GM18505 (cell line): ENCODE data around the gene CCDC102A.
"Not testable (repeated sequence)": the region's sequence is repeated elsewhere in the genome, so short reads cannot be mapped to it uniquely, and the experiment has no call there.

Source experiments
- ATAC-seq: cut with Tn5 transposase; IDR thresholded peaks from one replicate; pipeline ENCODE4 v1.9.1; 2021; ENCODE audit not compliant: unreplicated experiment
- POLR2A ChIP-seq: IDR thresholded peaks from 4 replicates; pipeline ENCODE4 v1.6.1; 2011; ENCODE audit warnings: borderline replicate concordance; ENCODE audit not compliant: insufficient read depth, insufficient read length; ENCODE audit errors: extremely low read depth

CCDC102A gene

DNA sequence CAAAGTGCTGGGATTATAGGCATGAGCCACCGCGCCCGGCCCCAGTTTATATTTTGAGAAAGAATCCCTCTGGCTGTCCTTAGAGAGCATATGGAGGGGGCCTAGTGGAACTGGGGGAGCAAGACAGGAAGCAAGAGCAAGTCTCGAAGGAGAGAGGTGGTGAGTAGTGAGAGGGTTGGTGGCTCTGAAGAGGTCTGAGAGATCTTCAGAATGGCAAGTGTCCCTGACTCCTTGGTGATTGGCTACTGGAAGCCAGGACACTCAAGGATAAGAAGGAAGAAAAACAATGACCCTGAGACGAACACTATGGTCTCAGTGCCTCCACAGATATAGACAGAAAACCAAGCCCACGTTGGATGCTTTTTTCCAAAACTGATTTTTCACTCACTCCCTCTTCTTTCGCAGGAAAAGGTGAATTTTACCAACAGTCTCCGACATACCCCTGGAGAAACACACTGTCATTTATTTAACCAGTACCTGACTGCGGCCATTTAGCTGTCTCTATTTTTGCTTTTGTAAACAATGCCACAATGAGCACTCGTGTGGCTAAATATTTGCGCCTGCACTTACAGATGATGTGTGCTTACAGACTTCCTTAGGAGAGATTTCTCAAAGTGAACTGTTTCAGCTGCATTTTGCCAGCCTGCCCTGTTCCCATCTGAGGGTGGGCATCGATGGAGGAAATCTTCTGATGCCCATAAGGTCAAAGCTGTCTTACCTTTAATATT, 34.2 kb downstream of the CCDC102A start:
- TF ChIP-seq POLR2A = no peak
- ATAC-seq = no peak

DNA sequence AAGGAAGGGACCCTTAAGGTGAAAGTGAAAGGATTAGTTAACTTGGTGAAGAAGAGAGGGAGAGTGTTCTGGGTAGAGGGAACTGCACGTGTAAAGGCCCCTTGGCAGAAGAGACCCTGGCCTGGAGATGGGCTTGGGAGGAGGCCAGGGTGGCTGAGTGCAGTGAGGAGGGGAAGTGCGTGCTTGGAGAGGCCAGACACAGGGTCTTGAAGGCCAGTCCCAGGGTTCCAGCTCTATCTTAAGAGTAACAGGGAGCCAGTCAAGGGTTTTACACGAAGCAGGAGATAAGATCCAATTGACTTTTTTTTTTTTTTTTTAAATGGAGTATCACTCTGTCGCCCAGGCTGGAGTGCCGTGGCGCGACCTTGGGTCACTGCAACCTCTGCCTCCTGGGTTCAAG, 34.9 kb downstream of the CCDC102A start:
- no peak for ATAC-seq
- TF ChIP-seq POLR2A = no peak

DNA sequence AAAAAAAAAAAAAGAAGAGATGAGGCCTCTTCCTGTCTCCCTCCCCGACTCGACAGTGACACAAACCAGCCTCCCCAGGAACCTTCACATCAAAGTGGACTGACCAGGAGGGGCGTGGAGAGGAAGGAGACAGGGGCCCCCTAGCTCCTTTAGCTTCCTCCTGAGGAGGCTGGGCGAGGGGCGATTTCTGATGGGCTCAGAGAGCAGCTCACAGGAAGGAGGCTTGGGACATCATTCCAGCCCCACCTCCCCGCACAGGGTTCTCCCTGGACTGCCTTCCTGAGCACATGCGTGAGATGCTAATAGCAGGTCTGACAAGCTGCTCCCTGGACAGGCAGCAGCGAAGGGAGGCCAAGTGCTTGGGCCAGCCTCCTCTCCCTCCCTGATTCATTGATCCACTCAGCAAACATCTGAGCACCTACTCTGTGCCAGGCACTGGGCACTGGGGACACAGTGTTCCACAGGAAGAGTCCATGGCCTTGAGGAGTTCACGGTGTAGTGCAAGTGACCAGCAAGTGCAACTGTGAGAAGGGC, 35.7 kb downstream of the CCDC102A start:
- ATAC-seq = no peak
- TF ChIP-seq POLR2A = no peak

DNA sequence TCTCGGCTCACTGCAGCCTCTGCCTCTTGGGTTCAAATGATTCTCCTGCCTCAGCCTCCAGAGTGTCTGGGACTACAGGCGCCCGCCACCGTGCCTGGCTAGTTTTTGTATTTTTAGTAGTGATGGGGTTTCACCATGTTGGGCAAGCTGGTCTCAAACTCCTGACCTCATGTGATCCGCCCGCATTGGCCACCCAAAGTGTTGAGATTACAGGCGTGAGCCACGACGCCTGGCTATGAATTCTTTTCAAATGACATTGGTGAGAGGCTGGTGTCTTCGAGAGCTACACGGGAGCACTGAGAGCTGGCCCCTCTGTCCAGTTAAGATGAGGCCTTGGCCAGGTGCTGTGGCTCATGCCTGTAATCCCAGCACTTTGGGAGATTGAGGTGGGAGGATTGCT, 36.4 kb downstream of the CCDC102A start:
- not testable (repeated sequence) for ATAC-seq

DNA sequence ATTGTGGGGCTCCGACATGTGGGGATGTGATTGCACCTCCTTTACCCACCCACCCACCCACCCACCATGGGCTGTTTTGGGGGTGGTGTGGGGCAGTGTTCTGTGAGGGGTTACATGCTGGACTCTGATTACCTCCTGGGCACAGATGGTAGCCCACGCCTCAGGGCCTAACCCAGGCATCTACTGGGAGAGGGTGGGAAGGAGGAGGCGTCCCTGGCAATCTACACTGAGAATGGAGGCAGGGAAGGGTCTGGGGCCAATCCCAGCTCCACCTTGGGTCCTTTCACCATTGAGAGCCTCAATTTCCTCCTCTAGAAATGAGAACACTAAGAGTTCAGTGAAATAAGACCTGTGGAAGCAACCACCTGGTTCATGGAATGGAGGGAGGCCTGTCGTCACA, 38.3 kb downstream of the CCDC102A start:
- TF ChIP-seq POLR2A = no peak
- ATAC-seq = no peak

DNA sequence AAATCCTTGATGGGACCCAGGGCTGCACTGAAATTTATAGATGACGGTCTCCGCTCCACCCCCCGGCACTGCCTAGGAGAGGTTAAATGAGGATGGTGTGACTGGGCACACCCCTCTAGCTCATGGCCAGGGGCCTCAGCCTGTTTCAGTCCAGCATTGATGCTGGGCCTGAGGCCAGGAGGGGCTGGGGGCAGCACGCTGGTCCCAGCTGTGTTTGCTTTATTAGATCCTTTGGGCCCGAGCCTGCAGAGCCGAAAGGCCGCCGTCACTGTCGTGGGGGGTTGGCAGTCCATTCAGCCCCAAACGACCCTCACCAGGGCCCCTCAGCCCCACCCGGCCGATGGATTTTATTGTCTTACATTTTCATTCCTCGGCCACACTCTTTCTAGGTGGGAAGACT, 39.2 kb downstream of the CCDC102A start:
- no peak for TF ChIP-seq POLR2A
- ATAC-seq = no peak

DNA sequence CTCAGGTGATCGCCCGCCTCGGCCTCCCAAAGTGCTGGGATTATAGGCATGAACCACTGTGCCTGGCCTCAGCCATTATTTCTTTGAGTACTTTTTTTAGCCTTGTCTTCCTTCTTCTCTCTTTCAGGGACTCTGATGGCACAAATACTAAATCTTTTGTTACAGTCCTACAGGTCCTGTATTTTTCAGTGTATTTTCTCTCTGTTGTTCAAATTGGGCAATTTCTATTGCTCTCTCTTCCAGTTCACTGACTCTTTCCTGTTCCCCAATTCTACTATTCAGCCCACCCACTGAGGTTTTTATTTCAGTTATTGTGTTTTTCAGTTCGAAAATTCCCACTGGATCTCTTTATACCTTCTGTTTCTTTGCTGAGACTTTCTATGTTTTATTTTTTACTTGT, 42.6 kb downstream of the CCDC102A start:
- no peak for TF ChIP-seq POLR2A
- no peak for ATAC-seq

DNA sequence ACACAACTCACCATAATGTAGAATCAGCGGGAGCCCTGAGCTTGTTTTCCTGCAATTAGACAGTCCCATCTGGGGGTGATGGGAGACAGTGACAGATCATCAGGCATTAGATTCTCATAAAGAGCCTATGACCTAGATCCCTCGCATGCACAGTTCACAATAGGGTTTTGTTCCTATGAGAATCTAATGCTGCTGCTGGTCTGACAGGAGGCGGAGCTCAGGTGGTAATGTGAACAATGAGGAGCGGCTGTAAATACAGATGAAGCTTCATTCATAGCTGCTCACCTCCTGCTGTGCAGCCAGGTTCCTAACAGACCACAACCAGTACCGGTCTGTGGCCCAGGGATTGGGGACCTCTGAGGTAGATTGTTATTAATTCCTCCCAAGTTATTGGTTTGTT, 47.1 kb downstream of the CCDC102A start:
- no peak for ATAC-seq
- no peak for TF ChIP-seq POLR2A

DNA sequence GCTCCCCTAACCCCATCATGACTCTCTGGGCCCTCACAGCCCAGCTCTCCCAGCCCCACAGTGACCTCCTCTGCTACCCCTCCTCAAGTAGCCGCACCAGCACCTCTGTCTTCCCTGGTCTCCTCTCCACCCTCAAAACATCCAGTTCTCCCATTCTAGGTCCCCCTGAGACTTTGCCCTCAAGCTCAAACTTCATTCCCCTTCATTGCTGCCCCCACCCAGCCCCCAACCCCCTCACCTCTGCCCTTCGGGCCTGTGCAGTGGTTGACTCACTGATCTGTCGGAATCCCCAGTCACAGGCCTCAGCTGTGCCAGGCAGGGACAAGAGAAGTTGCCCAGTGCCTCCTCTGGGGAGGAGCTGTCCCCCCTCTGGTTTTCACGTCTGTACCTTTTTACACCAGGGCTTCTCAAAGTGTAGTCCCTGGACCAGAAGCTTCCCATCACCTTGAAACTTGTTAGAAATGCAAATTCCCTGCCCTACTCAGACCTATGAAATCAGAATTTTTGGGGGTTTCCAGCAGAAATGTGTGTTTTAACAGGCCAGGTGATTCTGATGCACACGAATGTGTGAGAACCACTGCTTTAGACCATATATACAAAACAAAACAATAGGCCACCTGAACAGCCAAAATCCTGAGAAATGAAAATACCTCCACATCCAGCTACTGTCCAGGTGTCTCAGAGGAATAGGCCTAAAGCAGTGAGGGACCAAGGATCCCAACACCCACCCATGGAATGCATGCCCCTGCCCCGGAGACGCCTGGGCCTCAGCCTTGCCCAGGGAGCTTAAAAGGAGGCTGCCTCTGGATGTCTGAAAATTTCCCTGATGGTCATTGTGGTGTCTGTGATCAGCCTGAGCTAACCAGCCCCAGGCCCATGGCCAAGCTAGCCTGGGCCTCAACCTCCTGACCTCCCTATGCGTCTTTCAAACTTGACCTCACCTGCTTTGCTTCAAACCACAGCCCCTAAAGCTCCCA, 49.2 kb downstream of the CCDC102A start:
- no peak for ATAC-seq
- TF ChIP-seq POLR2A = no peak

DNA sequence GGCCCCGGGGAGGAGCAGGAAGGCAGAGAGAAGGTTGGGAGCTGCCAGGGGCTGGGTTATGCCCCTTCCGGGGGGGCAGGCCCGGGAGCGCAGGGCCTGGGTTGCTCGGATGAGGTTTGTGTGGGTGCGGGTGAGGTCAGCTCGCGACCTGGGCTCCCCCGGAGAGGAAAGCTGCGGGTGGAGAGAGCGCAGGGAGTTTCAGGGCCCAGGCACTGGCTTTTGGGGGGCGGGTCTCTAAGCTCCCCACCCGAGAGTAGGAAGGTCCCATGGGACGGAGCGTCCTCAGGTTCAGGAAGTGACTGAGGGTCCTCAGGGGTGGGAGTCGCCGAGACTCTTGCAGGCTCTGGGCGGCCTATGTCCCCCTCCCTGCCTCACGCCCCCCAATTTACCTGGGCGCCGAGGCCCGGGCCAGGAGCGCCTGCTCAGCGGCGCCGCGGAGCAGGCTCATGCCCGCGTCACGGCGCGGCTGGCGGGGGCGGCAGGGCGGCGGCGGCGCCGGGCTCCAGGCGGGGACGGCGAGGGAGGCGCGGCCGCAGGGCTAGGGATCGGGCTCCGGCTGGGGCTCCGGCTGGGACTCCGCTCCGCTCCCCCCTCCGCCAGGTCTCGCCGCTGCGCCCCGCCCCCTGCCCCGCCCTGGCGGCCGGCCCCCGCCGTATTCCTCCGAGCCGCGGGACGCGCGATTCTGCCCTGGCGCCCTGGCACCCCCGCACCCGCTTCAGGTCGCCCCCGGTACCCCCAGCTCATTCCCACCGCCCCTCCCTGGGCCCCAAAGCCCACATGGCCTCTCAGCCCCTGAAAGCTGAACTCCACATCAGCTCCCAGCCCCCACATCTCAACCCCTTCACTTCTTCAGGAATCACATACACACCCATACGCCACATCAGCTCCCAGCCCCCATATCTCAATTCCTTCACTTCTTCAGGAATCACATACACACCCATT, 50.2 kb downstream of the CCDC102A start, which contains the start of gene DOK4:
DOK4 (minus strand) TSS at position 578 of the 942 bp plus-strand sequence. CDS start 6,986 bp downstream, outside the sequence.
- peak; percentile 77 for ATAC-seq
- TF ChIP-seq POLR2A = no peak

DNA sequence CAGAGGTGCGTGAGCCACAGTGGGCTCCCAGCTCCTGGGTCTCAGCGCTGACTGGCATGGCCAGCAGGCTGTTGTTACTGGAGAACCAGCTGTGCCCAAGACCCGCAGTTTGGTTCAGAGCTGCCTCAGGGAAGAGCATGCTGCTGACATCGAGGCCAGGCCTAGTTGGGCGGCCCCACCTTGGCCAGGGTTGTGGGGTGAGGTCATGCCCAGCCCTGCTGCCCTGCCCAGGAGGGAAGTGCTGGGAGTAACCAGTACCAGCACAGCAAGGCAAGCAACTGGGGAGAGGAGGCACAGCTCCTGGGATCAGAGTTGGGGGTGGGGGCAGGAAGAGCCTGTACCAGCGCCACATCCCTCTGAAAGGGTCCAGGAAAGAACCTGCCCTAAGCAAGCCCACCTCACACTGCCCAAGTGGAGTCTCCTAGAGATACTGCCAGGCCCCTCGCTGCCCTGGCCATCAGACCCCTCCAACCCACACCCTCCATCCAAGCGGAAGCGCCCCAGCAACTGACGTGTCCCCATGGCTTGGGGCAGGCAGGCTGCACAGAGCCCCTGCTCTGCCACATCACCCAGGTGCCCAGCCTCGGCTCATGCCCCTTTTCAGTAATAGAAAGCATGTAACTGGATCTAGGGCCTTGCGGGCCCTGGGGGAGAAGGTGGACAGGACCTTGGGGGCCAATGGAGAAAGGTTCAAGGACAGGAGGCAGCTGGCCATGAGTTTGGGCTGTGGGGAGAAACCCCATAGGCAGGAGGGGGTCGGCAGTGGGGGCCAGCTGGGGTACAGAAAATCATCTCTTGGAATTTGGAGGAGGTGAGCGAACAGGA, 51.1 kb downstream of the CCDC102A start:
- TF ChIP-seq POLR2A = no peak
- ATAC-seq = no peak

DNA sequence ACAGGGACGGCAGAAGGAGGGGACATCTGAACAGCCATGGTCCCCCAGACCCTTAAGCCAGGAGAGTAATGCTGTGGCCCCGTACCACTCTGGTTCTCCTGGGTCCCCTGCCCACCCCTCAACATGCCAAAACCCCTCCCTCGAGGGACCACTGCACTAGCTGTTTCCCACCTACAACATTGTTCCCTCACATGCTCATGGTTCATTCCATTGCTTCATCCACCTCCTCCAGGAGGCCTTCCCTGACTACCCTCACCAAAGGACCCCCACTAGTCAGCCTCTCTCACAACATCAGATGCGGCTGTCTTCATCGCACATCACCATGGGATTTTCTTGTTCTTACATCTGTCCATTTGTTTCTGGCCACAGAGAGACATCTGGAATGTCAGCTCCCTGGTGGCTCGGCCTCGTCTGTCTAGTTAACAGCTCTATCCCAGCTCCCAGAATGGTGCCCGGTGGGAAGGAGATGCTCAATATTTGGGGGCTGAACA, 51.8 kb downstream of the CCDC102A start:
- ATAC-seq = no peak
- TF ChIP-seq POLR2A = no peak
